H4 (cell line): Measurements from ENCODE around the gene ST6GAL2. TPM values are rescaled to one million over a fixed set of nuclear protein-coding genes. Genes with fewer than 3 reads are reported as not detected.

Source experiments
- DNase-seq: peaks from one replicate; pipeline ENCODE4 v3.0.0-alpha.2; 2015; ENCODE audit warnings: low spot score
- total RNA-seq: library from RNA; depleted of rRNA; stranded (reverse); fragments of >200 nt; shearing (Covaris generic); gene quantifications from 2 replicates; pipeline ENCODE4 v1.2.3, GENCODE V29; 2014; rRNA removed

ST6GAL2 gene, protein sequence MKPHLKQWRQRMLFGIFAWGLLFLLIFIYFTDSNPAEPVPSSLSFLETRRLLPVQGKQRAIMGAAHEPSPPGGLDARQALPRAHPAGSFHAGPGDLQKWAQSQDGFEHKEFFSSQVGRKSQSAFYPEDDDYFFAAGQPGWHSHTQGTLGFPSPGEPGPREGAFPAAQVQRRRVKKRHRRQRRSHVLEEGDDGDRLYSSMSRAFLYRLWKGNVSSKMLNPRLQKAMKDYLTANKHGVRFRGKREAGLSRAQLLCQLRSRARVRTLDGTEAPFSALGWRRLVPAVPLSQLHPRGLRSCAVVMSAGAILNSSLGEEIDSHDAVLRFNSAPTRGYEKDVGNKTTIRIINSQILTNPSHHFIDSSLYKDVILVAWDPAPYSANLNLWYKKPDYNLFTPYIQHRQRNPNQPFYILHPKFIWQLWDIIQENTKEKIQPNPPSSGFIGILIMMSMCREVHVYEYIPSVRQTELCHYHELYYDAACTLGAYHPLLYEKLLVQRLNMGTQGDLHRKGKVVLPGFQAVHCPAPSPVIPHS
- total RNA-seq, result 0.21 and 0.37 TPM in 2 replicates

DNA sequence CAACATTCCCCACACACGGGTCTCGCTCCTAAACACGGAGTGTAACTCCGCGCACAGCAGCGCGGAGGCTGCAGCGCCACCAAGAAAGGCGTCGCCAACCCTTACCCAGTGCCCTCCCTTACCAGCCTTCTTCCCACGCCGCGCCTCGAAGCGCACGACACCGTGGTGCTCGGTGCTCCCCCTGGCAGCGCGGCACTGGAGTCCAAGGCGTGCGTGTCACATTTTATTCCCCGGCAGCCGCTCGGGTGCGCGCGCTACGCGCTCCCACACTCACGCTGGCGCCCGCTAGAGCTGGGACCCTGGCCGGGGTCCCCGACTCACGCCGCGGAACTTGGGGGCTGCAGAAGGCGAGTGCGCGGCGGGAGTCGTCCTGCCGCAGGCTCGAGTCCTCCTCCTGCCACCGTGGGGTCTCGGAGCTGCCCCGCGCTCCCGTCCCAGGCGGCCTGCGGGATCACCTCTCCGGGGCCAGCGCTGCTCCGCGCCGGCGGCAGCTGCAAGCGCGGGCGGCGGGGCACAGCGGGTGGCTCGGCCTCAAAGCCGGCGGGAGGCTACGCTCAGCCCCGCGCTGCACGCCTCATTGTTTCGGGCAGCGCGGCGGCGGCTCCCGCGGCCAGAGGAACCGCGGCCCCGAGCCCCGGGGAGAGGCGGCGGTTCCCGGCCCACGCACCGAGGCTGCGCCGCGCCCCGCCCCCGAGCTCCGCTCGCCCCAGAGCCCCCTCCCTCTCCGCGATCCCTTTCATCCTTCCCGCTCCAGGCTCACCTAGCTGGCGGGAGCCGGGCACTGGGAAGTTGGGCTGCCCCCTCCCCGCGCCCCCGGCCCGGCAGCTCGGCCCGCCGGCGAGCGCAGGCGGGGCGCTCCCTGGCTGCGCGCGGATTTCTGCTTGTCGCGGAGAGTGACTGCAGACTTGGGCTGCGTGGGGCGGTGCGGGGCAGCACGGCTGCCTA, at the start of gene ST6GAL2:
ST6GAL2 (minus strand) TSS at position 197 of the 945 bp plus-strand sequence. CDS start 42,190 bp downstream, outside the sequence.
- no peak for DNase-seq

DNA sequence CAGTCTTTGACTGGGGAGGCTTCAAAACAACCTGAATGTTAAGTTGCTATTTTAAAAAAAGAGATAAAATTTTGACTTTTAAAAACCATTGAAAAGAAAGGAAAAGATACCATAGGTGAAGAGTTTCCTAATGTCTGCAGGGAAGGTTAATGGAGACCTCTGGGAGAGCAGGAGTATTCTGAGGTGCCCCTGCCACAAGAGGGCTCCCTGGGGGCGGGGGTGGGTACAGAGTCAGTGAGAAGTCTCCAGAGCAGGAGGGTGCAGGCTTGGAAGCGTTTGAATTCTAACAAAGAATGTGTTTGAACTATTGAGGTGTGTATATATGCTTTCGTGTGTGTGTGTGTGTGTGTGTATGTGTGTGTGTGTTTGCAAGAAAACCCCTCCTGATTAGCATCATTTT, 46.7 kb upstream of the ST6GAL2 start:
- DNase-seq, result no peak

DNA sequence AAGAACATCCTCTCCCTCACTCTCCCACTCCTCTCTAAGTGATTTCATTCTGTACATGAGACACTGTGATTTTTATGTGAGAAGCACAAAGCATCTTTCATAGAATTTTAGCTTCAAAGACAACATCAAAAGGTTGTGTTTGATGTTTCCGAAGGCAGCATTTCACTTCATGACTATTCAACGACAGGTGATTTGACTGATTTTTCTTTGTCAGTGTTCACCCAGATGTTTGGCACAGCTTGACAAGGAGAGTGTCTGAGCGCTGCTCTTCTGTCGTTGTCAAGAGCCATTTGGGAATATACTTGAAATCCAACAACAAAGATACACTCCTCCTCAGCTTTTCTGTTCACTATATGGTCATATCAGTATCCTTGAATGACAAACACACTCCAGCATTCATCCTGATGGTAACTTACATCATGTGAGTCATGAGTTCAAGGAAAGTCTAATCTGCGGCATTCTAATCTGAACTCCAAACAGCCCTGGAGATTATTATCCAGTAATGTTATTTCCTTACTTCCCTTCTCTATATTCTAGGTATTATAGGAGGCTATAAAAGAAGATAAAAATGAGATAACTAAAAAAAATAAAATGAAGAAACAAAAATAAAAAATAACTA, 45.9 kb upstream of the ST6GAL2 start:
- no peak for DNase-seq

DNA sequence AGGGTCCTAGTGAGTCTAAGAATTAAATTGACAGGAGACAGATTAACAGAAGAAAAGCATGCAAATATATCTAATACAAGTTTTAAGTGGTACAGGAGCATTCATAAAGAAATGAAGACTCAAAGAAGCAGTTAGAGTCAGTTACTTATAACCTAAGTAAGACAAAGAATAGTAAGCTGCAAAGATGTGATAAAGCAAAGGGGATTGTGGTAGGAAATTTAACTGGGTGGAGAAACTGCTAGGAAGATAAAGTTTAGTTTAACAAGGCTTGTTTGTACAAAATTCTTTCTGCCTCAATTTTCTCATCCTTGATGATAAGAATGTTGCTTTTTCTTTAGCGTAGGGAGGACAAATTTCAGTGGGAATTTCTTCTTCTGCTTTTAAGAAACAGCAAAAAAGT, 35.5 kb upstream of the ST6GAL2 start:
- DNase-seq, result no peak

DNA sequence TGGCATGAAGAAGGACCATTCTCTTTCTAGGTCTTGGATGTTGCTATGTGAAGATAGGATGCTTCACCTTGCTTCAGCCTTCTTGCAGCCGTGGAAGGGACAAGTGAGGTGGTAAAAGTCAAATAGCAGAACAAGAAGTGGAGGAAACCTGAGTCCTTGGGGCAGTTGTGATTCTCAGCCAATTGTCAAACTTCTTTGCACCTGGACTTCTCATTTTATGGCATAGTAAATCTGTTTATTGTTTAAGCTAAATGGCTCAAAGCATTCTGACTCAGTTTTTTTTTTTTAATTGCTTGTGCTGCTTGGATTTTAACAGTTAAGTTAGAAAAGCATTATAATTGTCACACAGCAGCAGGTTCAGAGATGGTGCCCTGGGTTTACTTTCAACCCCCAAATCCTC, 33.0 kb upstream of the ST6GAL2 start:
- DNase-seq, result no peak

DNA sequence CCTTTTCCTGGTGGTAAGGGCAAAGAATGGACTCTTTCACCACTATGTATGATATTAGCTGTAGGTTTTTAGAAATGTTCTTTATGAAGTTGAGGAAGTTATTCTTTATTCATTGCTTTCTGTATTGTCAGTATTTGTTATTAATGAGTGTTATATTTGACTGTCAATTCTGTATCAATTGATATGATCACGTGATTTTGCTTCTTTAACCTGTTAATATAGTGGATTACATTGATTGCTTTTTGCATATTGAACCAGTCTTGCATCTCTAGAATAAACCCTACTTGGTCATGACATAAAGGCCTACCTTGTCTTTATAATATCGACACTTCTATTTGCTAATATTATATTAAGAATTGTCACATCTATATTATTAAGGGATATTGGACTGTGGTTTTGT, 18.3 kb upstream of the ST6GAL2 start:
- no peak for DNase-seq

DNA sequence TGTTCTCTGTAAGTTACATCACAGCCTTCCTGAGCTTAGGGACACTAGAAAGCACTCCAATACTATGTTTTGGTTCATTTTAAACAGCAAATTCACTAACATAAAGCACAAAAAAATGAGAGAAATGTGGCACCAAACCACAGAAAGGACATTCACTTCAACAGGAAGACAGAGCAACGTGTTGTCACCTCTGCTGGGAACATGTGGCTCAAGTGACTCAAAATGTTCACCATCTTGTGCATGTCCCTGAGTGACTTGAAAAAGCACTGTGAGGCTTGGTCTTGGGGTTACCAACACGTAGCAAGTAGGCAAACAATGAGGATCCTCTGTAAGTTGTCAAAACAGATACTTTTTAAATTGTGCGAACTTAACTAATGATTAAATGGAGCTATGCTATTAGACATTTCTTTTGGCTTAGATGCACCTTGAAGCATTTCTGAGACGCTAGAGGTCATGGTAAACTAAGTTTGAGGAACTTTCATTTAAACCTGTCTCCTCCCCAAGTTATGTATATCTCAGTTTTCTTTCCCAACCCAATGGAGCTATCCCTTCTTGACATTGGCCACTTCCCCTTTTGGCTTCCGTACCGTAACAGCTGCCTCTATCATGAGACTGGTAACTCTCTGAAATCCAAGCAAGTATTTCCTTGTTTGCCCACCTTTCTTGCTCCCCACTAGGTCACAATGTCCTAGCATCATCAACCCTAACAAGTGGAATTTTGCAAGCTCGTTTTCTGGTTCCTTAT, 14.0 kb upstream of the ST6GAL2 start:
- no peak for DNase-seq

DNA sequence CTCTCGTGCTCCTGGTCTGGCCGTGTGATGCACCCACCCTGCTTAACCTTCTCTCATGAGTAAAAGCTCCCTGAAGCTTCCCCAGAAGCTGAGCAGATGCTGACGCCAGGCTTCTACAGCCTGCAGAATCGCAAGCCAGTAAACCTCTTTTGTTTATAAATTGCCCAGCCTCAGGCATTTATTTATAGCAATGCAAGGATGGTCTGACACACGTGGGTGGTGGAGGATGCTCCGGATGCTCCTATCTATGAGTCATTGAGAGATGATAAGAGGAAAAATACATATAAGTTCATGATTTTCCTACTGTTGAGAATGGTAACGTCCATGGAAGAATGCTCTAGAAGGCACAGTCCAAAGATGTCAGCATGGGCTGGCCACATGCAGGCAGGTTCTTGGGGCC, 8.6 kb upstream of the ST6GAL2 start:
- DNase-seq, result no peak

DNA sequence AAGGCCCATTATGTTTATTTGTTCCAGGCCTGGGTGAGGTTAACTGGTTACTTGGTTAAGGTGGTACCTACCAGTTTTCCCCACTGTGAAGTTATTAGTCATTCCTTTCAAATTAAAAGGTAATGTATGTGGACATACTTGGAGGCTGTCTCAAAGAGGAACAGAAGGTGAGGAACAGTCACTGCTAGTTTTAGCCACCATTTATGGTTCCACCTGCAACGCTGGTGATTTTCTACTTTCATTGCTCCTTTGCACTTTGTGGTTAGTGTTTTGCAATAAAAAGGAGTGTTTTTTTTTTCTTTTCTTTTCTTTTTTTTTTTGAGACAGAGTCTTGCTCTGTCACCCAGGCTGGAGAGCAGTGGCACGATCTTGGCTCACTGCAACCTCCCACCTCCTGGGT, 6.1 kb upstream of the ST6GAL2 start:
- no peak for DNase-seq

DNA sequence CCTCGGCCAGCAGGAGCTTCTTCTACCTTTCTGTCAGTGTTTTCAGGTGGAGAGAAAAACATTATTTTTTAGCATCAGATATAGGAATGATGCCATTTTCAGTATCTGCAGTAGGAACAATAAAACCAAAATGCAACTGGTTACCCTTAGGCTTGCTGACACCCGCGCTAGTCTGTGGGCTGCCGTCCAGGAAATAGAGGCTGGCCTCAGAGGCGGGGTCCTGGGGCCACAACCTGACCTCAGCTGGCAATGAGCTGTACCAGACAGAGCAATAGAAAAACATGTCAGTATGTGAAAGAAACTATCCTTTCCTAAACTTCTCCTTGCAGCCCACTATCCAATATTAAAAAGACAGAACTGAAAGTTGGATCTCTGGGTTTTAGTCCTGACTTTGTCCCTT, 4.6 kb upstream of the ST6GAL2 start:
- no peak for DNase-seq

DNA sequence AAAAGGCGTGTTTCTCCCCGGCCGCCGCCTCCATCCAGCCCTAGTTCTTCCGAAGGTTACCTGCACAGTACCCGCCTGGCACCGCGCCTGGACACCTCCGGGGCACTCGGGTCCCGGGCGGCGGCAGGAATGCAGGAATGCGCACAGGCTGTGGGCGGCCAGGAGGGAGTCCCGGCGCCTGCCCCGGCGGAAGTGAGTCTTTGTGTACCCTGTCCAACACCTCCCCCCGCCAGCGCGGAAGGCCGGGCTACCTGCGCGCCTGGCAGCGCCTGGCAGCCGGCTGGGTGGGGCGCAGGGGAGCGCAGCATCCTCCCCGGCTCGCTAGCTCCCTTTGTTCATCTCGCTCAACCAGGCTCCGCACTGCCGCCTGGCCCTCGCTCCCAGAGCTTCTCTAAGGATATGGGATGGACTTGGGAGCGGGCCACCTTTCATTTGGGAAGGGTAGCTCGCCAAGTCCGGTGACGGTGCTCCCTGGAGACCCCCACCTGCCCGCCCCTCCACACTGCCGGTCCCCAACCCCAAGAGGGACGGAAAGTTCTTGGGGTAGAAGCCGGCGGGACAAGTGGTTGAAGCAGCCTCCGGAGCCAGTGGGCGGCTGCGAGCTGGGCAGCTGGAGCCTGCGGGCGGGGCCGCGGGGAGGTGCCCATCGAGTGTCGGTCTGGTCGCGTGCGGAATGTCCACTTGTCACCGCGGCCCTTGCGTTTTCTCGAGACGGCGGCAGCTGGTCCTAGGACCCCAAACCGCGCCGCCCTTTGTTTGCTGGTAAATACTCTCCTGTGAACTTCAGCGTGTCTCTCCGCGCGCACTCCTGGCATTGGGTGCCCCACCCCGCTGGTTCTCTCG, 1.2 kb upstream of the ST6GAL2 start:
- no peak for DNase-seq

DNA sequence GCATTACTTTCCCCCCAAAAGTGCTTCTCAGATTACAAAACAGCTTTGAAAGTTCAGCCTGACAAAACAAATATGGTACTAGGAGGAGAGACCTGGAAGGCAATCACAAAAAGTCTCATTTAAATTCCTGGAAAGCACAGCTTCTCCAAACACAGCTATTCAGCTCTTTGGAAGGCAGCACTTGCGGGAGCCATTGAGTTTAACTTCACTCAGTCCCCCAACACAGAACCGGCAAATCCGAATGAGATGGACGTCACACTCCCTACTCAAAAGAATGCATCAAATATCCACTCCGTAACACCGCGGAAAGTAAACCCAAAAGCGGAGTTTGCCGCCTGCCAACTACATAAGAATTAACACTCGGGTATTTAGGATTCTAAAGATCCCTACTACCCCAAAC, 638 bp downstream of the ST6GAL2 start:
- DNase-seq, result no peak

DNA sequence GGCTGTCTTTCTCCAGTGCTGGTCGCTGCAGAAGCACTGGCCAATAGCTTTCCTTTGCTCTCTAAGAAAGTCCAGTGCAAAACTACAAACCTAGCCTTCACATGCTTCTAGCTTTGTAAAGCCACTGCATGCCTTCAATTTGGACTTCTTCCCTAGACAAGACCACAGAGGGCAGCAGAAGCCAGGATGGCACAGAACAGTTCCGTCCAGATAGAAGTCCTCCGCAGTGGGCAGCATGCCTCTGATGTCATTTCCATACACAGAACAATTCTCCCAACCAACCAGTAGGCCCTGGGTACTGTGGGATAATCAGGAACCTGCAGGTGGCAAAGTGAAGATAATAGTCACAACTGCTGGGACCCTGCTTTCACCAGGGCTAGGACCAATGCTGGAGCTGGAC, 3.3 kb downstream of the ST6GAL2 start:
- DNase-seq, result peak; percentile 47

DNA sequence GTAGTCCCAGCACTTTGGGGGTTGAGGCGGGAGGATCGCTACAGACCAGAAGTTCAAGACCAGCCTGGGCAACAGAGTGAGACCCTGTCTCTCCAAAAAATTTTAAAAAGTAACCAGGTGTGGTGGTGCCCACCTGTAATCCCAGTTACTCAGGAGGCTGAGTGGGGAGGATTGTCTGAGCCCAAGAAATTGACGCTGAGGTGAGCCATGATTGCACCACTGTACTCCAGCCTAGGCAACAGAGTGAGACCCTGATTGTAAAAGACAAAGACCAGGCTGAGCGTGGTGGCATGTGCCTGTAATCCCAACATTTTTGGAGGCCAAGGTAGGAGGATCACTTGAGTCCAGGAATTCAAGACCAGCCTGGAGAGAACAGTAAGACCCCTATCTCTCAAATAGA, 7.8 kb downstream of the ST6GAL2 start:
- no peak for DNase-seq

DNA sequence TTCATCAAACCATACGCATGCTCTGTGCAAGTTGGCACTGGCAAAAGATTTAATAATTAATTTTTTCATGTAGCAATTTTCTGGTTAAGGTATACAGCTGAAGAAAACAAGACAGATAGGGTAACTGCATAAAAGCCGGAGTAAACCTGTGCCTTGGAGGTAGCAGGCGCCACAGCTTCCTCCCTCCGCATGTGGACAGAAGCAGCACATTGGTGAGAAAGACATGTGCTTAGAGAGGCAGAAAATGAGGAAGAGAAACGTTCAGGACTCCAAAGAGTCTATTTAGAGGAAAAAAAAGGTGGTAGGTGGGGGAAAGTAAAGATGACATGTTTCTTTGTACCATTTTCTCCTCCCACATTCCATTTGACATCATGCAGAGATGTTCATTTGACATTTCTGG, 9.3 kb downstream of the ST6GAL2 start:
- no peak for DNase-seq

DNA sequence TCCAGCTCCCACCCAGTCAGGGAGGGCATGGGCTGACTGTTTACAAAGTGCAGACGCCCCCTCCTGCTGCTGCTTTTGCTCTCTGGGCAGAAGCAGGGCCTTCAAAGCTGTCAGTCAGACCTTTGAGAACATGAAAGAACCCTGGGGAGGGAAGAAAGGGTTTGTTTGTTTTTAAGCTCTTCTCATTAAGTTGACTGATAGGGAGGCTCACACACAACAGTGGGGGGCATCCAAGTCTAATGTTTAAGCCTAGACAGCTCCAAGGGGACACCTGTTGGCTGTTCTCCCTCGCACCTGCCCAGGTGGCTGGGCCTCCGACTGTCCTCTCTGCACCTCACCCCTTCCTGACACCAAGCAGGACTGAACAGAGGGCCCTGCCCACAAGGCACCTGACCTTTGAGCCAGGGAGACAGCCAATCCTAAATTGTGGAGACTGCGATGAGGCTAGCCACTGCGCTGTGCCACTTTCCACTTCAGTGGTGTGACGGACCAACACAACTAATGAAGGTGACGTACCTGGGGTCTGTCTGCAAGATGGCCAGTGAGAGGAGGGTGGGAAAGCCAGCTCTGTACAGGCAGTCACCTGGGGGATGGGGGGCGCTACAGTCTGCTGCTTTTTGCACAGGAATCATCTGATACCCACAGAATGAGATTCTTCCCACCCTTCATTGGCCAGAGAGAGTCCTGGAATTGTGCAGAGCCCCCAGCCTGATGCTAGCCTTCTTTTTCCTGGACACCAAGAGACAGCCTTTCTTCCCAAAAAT, 16.3 kb downstream of the ST6GAL2 start:
- no peak for DNase-seq

DNA sequence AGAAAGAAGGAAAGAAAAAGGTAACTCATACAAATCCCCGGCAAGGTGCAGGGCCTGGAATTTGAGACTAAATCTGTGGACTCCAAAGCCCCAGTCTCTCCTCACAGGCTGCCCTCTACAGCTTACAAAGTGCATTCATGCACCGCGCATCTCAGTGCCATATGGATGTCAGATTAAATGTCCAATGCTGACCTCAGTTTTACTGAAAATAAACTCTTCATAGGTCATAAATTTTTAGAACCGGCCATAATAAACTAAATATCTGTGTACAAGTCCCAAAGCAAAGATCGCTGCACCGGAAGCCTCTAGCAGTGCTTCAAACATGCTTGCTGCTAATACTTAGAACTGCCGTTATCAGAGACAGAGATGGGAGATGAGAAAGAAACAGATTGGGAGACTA, 17.7 kb downstream of the ST6GAL2 start:
- DNase-seq, result no peak

DNA sequence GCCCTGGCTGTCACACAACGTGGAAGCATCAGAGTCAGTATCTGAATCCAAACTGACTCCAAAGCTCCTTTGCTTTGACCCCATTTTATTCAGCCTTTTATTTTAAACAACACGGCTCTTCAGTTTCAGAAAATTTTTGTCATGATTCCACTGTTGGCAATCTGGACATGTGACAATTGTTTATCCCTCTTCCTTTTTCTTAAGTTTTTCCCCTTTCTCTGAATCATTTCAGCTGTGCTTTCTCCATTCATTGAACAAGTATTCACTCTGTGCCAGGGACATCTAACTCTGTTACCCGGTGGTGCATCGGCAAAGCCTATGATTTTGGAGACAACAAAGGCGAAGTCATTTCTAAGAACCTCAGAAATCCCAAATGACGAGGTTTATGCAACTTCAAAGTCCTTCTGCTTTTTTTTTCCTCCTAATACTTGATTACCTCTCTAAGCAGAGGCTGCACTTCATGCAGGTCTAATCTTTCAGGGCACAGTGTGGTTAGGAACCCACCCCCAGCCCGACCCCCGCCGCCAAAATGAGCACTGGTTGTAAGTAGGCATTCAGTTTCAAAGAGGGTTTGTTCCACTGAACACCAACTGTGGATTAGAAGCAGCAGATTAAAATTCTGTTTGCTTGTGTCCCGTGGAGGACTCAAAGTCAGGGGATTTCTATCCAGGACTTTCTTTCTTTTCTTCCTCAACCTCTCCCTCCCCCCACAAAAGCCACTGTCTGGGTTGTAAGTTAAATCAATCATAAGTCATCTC, 18.6 kb downstream of the ST6GAL2 start:
- no peak for DNase-seq

DNA sequence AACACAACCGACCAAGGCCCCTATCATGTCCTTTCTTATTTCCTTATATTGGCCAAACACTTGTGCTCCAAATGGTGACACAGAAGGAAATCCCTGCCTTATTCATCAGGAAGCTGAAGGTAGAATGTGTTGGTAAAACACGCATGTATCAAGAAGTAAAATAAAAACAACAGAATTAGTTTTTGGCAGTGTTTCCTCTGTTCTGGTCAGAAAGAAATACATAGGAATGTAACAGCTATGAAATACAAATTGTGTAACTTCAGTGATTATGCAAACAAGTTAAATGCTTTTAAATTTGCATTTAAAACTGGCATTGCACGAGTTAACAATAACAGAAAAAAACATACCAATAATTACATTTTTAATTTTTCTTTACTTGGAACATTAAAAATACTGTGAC, 19.3 kb downstream of the ST6GAL2 start:
- no peak for DNase-seq
